ENCODE results near the gene FMO2.

FMO2 gene

DNA sequence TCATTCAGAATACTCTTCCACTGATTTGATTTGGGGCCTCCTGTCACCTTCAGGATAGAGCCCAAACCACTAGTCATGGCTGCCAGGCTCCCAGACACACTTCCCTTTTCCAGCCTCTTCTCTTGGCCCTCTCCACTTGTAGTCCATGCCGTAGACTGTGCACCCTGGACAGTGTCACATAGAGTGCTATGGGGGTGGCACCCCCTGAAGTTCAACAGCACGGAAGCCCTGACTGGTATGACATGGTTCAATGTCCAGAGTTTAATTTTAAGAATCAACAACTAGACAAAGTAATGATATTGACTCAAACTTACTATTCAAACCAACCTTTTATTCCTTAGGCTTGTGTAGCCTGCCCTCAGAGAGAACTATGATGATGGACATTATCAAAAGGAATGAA, 22.3 kb downstream of the FMO2 start:
- Histone ChIP-seq H4K20me1 (ENCODE audit: insufficient read depth) (no peaks in the 10 kb centered on the region), H3K4me1 (ENCODE audit: low read depth, poor library complexity, severe bottlenecking) (no peaks in the 10 kb centered on the region), H2AFZ (ENCODE audit: low read depth) (no peak overlapping the region), H3K9ac (no peak overlapping the region), H3K4me3 (IDR thresholded peaks at IDR 0.05; ENCODE audit: insufficient read depth, low read depth, low read length) (no peak overlapping the region), H3K27me3 (ENCODE audit: insufficient read depth, low read depth) (no peaks in the 10 kb centered on the region), H3K4me2 (no peak overlapping the region), H3K27ac (no peak overlapping the region), H3K36me3 (ENCODE audit: insufficient read depth) (no peaks in the 10 kb centered on the region), H3K79me2 (ENCODE audit: insufficient read depth, low read depth) (no peaks in the 10 kb centered on the region)
- TF ChIP-seq, protein P1, sequence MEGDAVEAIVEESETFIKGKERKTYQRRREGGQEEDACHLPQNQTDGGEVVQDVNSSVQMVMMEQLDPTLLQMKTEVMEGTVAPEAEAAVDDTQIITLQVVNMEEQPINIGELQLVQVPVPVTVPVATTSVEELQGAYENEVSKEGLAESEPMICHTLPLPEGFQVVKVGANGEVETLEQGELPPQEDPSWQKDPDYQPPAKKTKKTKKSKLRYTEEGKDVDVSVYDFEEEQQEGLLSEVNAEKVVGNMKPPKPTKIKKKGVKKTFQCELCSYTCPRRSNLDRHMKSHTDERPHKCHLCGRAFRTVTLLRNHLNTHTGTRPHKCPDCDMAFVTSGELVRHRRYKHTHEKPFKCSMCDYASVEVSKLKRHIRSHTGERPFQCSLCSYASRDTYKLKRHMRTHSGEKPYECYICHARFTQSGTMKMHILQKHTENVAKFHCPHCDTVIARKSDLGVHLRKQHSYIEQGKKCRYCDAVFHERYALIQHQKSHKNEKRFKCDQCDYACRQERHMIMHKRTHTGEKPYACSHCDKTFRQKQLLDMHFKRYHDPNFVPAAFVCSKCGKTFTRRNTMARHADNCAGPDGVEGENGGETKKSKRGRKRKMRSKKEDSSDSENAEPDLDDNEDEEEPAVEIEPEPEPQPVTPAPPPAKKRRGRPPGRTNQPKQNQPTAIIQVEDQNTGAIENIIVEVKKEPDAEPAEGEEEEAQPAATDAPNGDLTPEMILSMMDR (conservative IDR thresholded peaks at IDR 0.05; ENCODE audit: low read depth, low read length): no peak

DNA sequence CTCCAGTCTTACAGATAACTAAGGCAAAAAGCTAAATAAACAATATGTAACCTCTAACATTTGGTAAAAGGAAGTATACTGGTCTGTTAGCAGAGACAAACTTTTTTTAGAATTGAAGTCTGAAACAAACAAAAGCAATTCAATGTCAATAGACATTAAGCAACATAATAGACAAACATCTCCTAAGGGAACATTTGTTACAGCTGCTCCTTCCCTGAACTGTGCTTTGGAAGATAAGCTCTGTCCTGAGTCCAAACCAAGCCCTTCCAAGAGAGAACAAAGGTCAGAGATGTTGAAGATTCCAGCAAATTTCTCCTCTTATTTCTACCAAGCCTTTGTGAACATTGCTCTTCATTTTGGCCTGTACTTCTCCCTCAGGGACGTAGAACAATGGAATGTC, 25.3 kb downstream of the FMO2 start:
- no peaks in the 10 kb centered on the region for H3K79me2 ChIP-seq (ENCODE audit: insufficient read depth, low read depth)
- no peaks in the 10 kb centered on the region for H3K36me3 ChIP-seq (ENCODE audit: insufficient read depth)
- H2AFZ ChIP-seq (ENCODE audit: low read depth): no peak overlapping the region
- TF ChIP-seq, protein P1 (conservative IDR thresholded peaks at IDR 0.05; ENCODE audit: low read depth, low read length): no peak
- no peaks in the 10 kb centered on the region for H3K4me1 ChIP-seq (ENCODE audit: low read depth, poor library complexity, severe bottlenecking)
- no peaks in the 10 kb centered on the region for H3K27me3 ChIP-seq (ENCODE audit: insufficient read depth, low read depth)
- H3K4me2 ChIP-seq: no peak overlapping the region
- no peaks in the 10 kb centered on the region for H4K20me1 ChIP-seq (ENCODE audit: insufficient read depth)
- H3K27ac ChIP-seq: no peak overlapping the region
- no peak overlapping the region for H3K4me3 ChIP-seq (IDR thresholded peaks at IDR 0.05; ENCODE audit: insufficient read depth, low read depth, low read length)
- H3K9ac ChIP-seq: no peak overlapping the region

DNA sequence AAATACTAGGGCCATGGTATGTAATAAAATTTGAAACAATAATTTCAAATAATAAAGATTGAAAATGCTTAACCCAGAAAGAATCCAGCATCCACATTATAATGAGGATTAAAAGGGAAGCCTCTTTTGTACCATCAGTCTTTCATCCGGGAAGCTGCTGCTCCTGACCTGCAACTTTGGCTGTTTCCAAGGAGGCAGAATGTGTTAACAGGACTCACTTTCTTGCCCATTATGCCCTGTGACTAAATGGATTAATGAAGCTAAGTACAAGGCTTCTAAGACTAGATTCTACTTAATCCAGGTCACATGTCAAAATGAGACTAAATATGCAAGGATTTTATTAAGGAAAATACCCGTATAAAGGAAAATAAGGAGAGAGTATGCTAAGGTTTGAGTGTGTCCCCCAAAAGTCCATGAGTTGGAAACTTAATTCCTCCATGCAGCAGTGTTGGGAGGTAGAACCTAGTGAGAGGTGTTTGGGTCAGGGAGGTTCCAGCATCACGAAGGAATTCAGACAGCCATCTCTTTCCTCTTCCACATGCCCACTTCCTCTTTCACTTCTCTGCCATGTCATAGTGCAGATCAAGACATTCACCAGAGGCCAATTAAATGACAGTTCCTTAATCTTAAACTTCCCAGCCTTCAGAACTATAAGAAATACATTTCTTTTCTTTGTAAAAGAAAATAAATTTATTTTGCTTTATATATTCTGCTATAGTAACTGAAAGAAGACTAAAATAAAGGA, 27.7 kb downstream of the FMO2 start:
- Histone ChIP-seq H3K27ac (no peak overlapping the region), H3K9ac (no peak overlapping the region), H3K4me1 (ENCODE audit: low read depth, poor library complexity, severe bottlenecking) (no peaks in the 10 kb centered on the region), H3K36me3 (ENCODE audit: insufficient read depth) (no peaks in the 10 kb centered on the region), H3K27me3 (ENCODE audit: insufficient read depth, low read depth) (no peaks in the 10 kb centered on the region), H2AFZ (ENCODE audit: low read depth) (no peak overlapping the region), H3K4me3 (IDR thresholded peaks at IDR 0.05; ENCODE audit: insufficient read depth, low read depth, low read length) (no peak overlapping the region), H3K79me2 (ENCODE audit: insufficient read depth, low read depth) (no peaks in the 10 kb centered on the region), H3K4me2 (no peak overlapping the region), H4K20me1 (ENCODE audit: insufficient read depth) (no peaks in the 10 kb centered on the region)
- TF ChIP-seq, protein P1 (conservative IDR thresholded peaks at IDR 0.05; ENCODE audit: low read depth, low read length): no peak

DNA sequence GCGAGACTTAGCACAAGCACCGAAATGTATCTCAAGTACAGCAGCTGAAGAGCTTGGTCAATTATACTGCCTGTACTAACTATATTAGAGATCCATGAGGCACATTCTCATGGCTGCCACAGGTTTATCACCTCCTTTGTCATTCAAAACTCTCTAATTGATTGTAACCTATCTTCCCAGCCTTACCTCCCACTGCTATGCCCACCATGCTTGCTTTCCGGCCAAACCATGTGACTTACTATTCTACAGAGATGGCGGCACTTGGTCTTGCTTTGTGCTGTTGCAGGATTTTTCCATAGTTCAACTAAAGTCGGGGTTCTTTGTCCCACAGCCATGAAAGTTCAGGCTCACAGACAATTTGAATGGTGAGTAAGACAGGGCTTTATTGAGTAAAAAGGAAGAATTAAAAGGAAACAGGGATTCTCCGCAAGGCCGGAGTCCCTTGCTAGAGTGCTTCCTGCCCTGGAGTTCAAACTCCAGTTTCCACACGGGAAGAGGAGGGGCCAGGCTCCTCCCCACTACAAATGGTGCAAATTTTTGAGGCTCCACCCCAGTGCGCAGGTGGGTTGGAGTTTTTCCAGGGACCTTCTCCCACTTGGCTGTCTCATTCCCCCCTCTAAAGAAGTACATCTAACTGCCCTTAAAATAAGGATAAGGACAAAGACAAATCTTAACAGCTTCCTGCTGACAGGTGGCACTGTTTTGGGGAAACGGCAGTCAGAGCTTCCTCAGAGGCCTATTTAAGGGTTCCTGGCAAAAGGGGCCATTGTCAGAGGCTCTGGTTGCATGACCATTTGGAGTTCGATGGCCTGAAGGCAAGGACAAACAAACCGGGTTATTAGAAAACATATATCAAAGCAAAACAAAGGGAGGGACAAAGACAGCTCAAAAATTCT, 28.7 kb downstream of the FMO2 start:
- Histone ChIP-seq H3K27me3 (ENCODE audit: insufficient read depth, low read depth) (no peaks in the 10 kb centered on the region), H3K79me2 (ENCODE audit: insufficient read depth, low read depth) (no peaks in the 10 kb centered on the region), H3K4me3 (IDR thresholded peaks at IDR 0.05; ENCODE audit: insufficient read depth, low read depth, low read length) (no peak overlapping the region), H4K20me1 (ENCODE audit: insufficient read depth) (no peaks in the 10 kb centered on the region), H3K36me3 (ENCODE audit: insufficient read depth) (no peaks in the 10 kb centered on the region), H3K9ac (no peak overlapping the region), H3K4me2 (no peak overlapping the region), H3K27ac (no peak overlapping the region), H2AFZ (ENCODE audit: low read depth) (no peak overlapping the region), H3K4me1 (ENCODE audit: low read depth, poor library complexity, severe bottlenecking) (peaks cover 5% of the 10 kb centered on the region)
- TF ChIP-seq, protein P1 (conservative IDR thresholded peaks at IDR 0.05; ENCODE audit: low read depth, low read length): no peak
